ENCODE measurements around the gene MAP2K1.

DNA sequence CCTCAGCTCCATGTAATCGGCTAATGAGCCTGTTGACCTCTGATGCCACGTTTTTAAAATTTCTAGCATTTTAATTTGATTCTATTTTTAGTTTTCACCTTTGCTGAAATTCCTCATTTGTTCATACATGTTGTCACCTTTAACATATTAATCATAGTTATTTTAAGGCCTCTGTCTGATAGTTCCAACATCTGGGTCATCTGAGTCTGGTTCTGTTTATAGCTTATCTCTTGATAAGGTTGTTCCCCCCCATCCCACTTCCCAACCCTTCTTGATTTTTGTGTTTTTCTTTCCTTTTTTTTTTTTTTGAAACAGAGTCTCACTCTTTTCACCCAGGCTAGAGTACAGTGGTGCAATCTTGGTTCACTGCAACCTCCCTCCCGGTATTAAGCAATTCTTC, 36.4 kb downstream of the MAP2K1 start:
- TF ChIP-seq ZNF274 (IDR thresholded peaks at IDR 0.05; ENCODE audit: low read depth, low read length), result no peak
- TF ChIP-seq SUZ12 (IDR thresholded peaks at IDR 0.05; ENCODE audit: extremely low read depth, insufficient read depth, insufficient read length), result no peak
- TF ChIP-seq YY1 (IDR thresholded peaks at IDR 0.05; ENCODE audit: insufficient read depth, insufficient read length), result no peak

Data from NT2/D1 (cell line).